ENCODE measurements around the gene FAM174C. TPM values are rescaled to one million over a fixed set of nuclear protein-coding genes. Genes with fewer than 3 reads are reported as not detected.

Gene FAM174C
- total RNA-seq, 4 donors from 2014 or later, result 50.8 to 114 (median 64.6) TPM

- intact Hi-C loops (cut with DNase I), result loop anchor here (10.0 kb wide), 1 partner anchor 242 kb away; the partner anchor contains the start of gene PLK5
- Histone ChIP-seq H3K27me3 (no peaks in the 10 kb centered on the region), H3K36me3 (peaks cover 7 to 9% of the 10 kb centered on the region in 2 donors), H3K27ac (no peak overlapping the region), H3K4me1 (no peaks in the 10 kb centered on the region), H3K9me3 (no peaks in the 10 kb centered on the region), H3K4me3 (replicated peaks in 1 of 3) (no peak overlapping the region)
- TF ChIP-seq CTCF (IDR thresholded peaks at IDR 0.05), result no peak
- TF ChIP-seq POLR2A (IDR thresholded peaks at IDR 0.05), result no peak
- WGBS, 2 donors, result 84% methylated on average over 18 of the region's 18 CpGs
- DNase-seq, result no peak
Observed at GRCh38 chr19:1282588-1283206, 7.4 kb downstream of the FAM174C start.

- Histone ChIP-seq H3K4me3 (replicated peaks in 1 of 3) (no peak overlapping the region), H3K27me3 (no peaks in the 10 kb centered on the region), H3K36me3 (peaks cover 7 to 9% of the 10 kb centered on the region in 2 donors), H3K9me3 (no peaks in the 10 kb centered on the region), H3K4me1 (no peaks in the 10 kb centered on the region), H3K27ac (no peak overlapping the region)
- intact Hi-C loops (cut with DNase I), result loop anchor here (10.0 kb wide), 1 partner anchor 241 kb away; the partner anchor contains the start of gene PLK5
- TF ChIP-seq POLR2A (IDR thresholded peaks at IDR 0.05), result no peak
- WGBS, 2 donors, result 84 to 85% methylated on average over 22 to 24 of the region's 29 CpGs
- no peak for DNase-seq
Observed at GRCh38 chr19:1283207-1283916, 8.0 kb downstream of the FAM174C start.

- TF ChIP-seq CTCF (IDR thresholded peaks at IDR 0.05) (no peak), POLR2A (IDR thresholded peaks at IDR 0.05) (no peak)
- DNase-seq, result no peak
- Histone ChIP-seq H3K4me1 (no peaks in the 10 kb centered on the region), H3K27ac (no peak overlapping the region), H3K9me3 (no peaks in the 10 kb centered on the region), H3K4me3 (replicated peaks in 1 of 3) (no peak overlapping the region), H3K36me3 (peaks cover 6% of the 10 kb centered on the region in 2 donors), H3K27me3 (no peaks in the 10 kb centered on the region)
- intact Hi-C loops (cut with DNase I), result loop anchor here (10.0 kb wide), 1 partner anchor 241 kb away; the partner anchor contains the start of gene PLK5
- WGBS, 2 donors, result 82 to 86% methylated on average over 10 to 12 of the region's 12 CpGs
Observed at GRCh38 chr19:1283917-1284292, 8.6 kb downstream of the FAM174C start.

GRCh38 chr19:1284293-1284978 is 9.1 kb downstream of the FAM174C start:
- intact Hi-C loops (cut with DNase I), result loop anchor here (10.0 kb wide), 1 partner anchor 240 kb away; the partner anchor contains the start of gene PLK5
- Histone ChIP-seq H3K27me3 (no peaks in the 10 kb centered on the region), H3K27ac (no peak overlapping the region), H3K36me3 (peaks cover under 1% of the 10 kb centered on the region in 2 donors), H3K9me3 (no peaks in the 10 kb centered on the region), H3K4me3 (replicated peaks in 1 of 3) (no peak overlapping the region), H3K4me1 (no peaks in the 10 kb centered on the region)
- TF ChIP-seq CTCF (IDR thresholded peaks at IDR 0.05) (no peak), POLR2A (IDR thresholded peaks at IDR 0.05) (no peak)
- DNase-seq, result no peak
- 76 to 85% methylated on average over 15 to 16 of the region's 20 CpGs for WGBS, 2 donors

GRCh38 chr19:1284979-1285736 is 9.8 kb downstream of the FAM174C start:
- H3K4me1 ChIP-seq, result no peaks in the 10 kb centered on the region
- intact Hi-C loops (cut with DNase I), result loop anchor here (10.0 kb wide), 1 partner anchor 240 kb away; the partner anchor contains the start of gene PLK5
- WGBS, 2 donors, result 40 to 52% methylated on average over 6 to 28 of the region's 51 CpGs
- DNase-seq, result no peak
- no peak overlapping the region for H3K27ac ChIP-seq
- no peaks in the 10 kb centered on the region for H3K27me3 ChIP-seq
- H3K9me3 ChIP-seq, result no peaks in the 10 kb centered on the region
- H3K36me3 ChIP-seq, result no peaks in the 10 kb centered on the region
- H3K4me3 ChIP-seq (replicated peaks in 1 of 3), result no peak overlapping the region
- TF ChIP-seq CTCF (IDR thresholded peaks at IDR 0.05) (no peak), POLR2A (IDR thresholded peaks at IDR 0.05) (no peak)

All from thyroid gland (tissue), 4 donors.